IMR-90 (cell line): ENCODE measurements around the gene ZDHHC14. TPM values are rescaled to one million over a fixed set of nuclear protein-coding genes. Genes with fewer than 3 reads are reported as not detected.
A peak's percentile ranks its signal among the peaks of the same experiment; 100 is the strongest.

Source experiments
- ATAC-seq: fragments of 200-7000 bp; cut with Tn5 transposase; 2 replicates; pipeline ENCODE4 v1.9.1; 2020; ENCODE audit warnings: low read depth, mild to moderate bottlenecking, moderate library complexity
- BruUV-seq: library from RNA; stranded (reverse); fragments of 400-500 nt; replicated peaks from 2 replicates; lab custom pipeline; 2021; lab: Mats Ljungman, UMichigan
- CTCF ChIA-PET: fragments of 300-600 bp; formaldehyde crosslinking; extraction: SDS; loops from one replicate; lab custom pipeline; 2021; ENCODE audit warnings: antibody characterized with exemption; lab: Yijun Ruan, JAX
- POLR2A ChIA-PET: fragments of 300-600 bp; sonication (Branson Sonifier 250); formaldehyde crosslinking; loops from one replicate; lab custom pipeline; 2022; ENCODE audit warnings: antibody characterized with exemption; ENCODE audit not compliant: unreplicated experiment; lab: Charles Lee
- DNase-seq: peaks from one replicate; pipeline ENCODE4 v3.0.0; 2013
- H2AFZ ChIP-seq: replicated peaks from 2 replicates; pipeline ENCODE3; 2013; ENCODE audit warnings: low read length, mild to moderate bottlenecking; ENCODE audit not compliant: poor library complexity
- H2AK5ac ChIP-seq: 2 replicates; pipeline ENCODE4 v1.6.1; 2013; ENCODE audit warnings: low read depth, low read length, inconsistent platforms
- H2AK9ac ChIP-seq: replicated peaks from 2 replicates; pipeline ENCODE3; 2013; ENCODE audit warnings: mild to moderate bottlenecking, low read depth, low read length, moderate library complexity; ENCODE audit not compliant: poor library complexity
- H2BK120ac ChIP-seq: 2 replicates; pipeline ENCODE4 v1.6.1; 2013; ENCODE audit warnings: low read depth, low read length, inconsistent platforms
- H2BK15ac ChIP-seq: 3 replicates; pipeline ENCODE4 v1.6.1; 2013; ENCODE audit warnings: low read depth, low read length, inconsistent platforms
- H2BK20ac ChIP-seq: 2 replicates; pipeline ENCODE4 v1.6.1; 2013; ENCODE audit warnings: low read depth, mild to moderate bottlenecking, inconsistent platforms, low read length, moderate library complexity
- H2BK5ac ChIP-seq: 2 replicates; pipeline ENCODE4 v1.6.1; 2013; ENCODE audit warnings: mild to moderate bottlenecking, low read depth, low read length, inconsistent platforms; ENCODE audit not compliant: poor library complexity, severe bottlenecking
- H3K14ac ChIP-seq: replicated peaks from 2 replicates; pipeline ENCODE4 v1.6.1; 2013; ENCODE audit warnings: low read depth, low read length, inconsistent platforms
- H3K18ac ChIP-seq: 2 replicates; pipeline ENCODE4 v1.6.1; 2013; ENCODE audit warnings: low read depth, low read length, control low read depth
- H3K23ac ChIP-seq: 2 replicates; pipeline ENCODE4 v1.6.1; 2013; ENCODE audit warnings: low read depth, low read length, inconsistent platforms
- H3K27ac ChIP-seq: 2 replicates; pipeline ENCODE4 v1.5.1; 2013; ENCODE audit warnings: mild to moderate bottlenecking, control low read depth, low read length; ENCODE audit not compliant: insufficient read depth
- H3K27me3 ChIP-seq: 2 replicates; pipeline ENCODE4 v1.6.1; 2013; ENCODE audit warnings: low read length; ENCODE audit not compliant: control insufficient read depth, insufficient read depth
- H3K36me3 ChIP-seq: 2 replicates; pipeline ENCODE4 v1.6.1; 2013; ENCODE audit warnings: low read length, mixed read lengths; ENCODE audit not compliant: control insufficient read depth, insufficient read depth
- H3K4ac ChIP-seq: 2 replicates; pipeline ENCODE4 v1.6.1; 2013; ENCODE audit warnings: low read depth, low read length, inconsistent platforms
- H3K4me1 ChIP-seq: 2 replicates; pipeline ENCODE4 v1.6.1; 2013; ENCODE audit warnings: low read length, mixed read lengths; ENCODE audit not compliant: control insufficient read depth, insufficient read depth
- H3K4me2 ChIP-seq: 2 replicates; pipeline ENCODE4 v1.6.1; 2013; ENCODE audit warnings: low read depth, mild to moderate bottlenecking, control low read depth, low read length, moderate library complexity
- H3K4me3 ChIP-seq: 2 replicates; pipeline ENCODE4 v1.5.1; 2013; ENCODE audit warnings: low read depth, mild to moderate bottlenecking, control low read depth, low read length, moderate library complexity; ENCODE audit not compliant: insufficient read depth
- H3K56ac ChIP-seq: 2 replicates; pipeline ENCODE4 v1.6.1; 2013; ENCODE audit warnings: low read length, inconsistent platforms; ENCODE audit not compliant: insufficient read depth; ENCODE audit errors: extremely low read depth
- H3K79me1 ChIP-seq, 2 experiments: 2 replicates each; pipeline ENCODE4 v1.6.1; 2013; ENCODE audit warnings: low read length in 2 of 2, inconsistent platforms in 1 of 2, low read depth in 1 of 2
- H3K9ac ChIP-seq: 2 replicates; pipeline ENCODE4 v1.6.1; 2013; ENCODE audit warnings: low read depth, low read length, control low read depth
- H3K9me1 ChIP-seq: 2 replicates; pipeline ENCODE4 v1.6.1; 2013; ENCODE audit warnings: low read length, inconsistent platforms; ENCODE audit not compliant: insufficient read depth
- H3K9me3 ChIP-seq: 2 replicates; pipeline ENCODE4 v1.6.1; 2013; ENCODE audit warnings: low read length; ENCODE audit not compliant: control insufficient read depth, insufficient read depth
- H4K20me1 ChIP-seq: 2 replicates; pipeline ENCODE4 v1.6.1; 2013; ENCODE audit warnings: low read length, inconsistent platforms; ENCODE audit not compliant: insufficient read depth
- H4K5ac ChIP-seq: 2 replicates; pipeline ENCODE4 v1.6.1; 2013; ENCODE audit warnings: mild to moderate bottlenecking, low read depth, low read length, control low read depth
- H4K8ac ChIP-seq, 2 experiments: 2 replicates each; pipeline ENCODE4 v1.6.1; 2013; ENCODE audit warnings: low read depth in 2 of 2, low read length in 2 of 2, control low read depth in 1 of 2, inconsistent platforms in 1 of 2
- H4K91ac ChIP-seq: 2 replicates; pipeline ENCODE4 v1.6.1; 2013; ENCODE audit warnings: low read depth, low read length, inconsistent platforms; ENCODE audit not compliant: insufficient read depth
- BHLHE40 ChIP-seq: fragments of 150-350 bp; IDR thresholded peaks from 2 replicates; pipeline ENCODE4 v1.6.1; 2016; ENCODE audit warnings: mild to moderate bottlenecking, low read depth, low read length
- CEBPB ChIP-seq: IDR thresholded peaks from 2 replicates; pipeline ENCODE4 v1.6.1; 2012; ENCODE audit warnings: low read depth, low read length, improper control_type of control experiment
- CHD1 ChIP-seq: IDR thresholded peaks from 2 replicates; pipeline ENCODE4 v1.6.1; 2012; ENCODE audit warnings: low read depth, low read length, improper control_type of control experiment
- CTCF ChIP-seq: conservative IDR thresholded peaks from 2 replicates; pipeline ENCODE4 v1.5.1; 2012; ENCODE audit warnings: mild to moderate bottlenecking, low read depth, low read length, improper control_type of control experiment
- ELK1 ChIP-seq: fragments of 150-350 bp; IDR thresholded peaks from 2 replicates; pipeline ENCODE4 v1.6.1; 2016; ENCODE audit warnings: low read depth, mild to moderate bottlenecking, low read length, moderate library complexity, borderline replicate concordance
- FOS ChIP-seq: fragments of 150-350 bp; IDR thresholded peaks from 2 replicates; pipeline ENCODE4 v1.6.1; 2016; ENCODE audit warnings: low read depth, low read length
- MAFK ChIP-seq: IDR thresholded peaks from 2 replicates; pipeline ENCODE4 v1.6.1; 2012; ENCODE audit warnings: low read depth, low read length, improper control_type of control experiment
- MAZ ChIP-seq: IDR thresholded peaks from 2 replicates; pipeline ENCODE4 v1.6.1; 2012; ENCODE audit warnings: low read depth, mild to moderate bottlenecking, low read length, improper control_type of control experiment, moderate library complexity, borderline replicate concordance
- MXI1 ChIP-seq: IDR thresholded peaks from 2 replicates; pipeline ENCODE4 v1.6.1; 2012; ENCODE audit warnings: low read depth, mild to moderate bottlenecking, low read length, moderate library complexity, borderline replicate concordance
- NFE2L2 ChIP-seq: fragments of 150-350 bp; IDR thresholded peaks from 2 replicates; pipeline ENCODE4 v1.6.1; 2016; ENCODE audit warnings: low read depth, mild to moderate bottlenecking, low read length
- POLR2A ChIP-seq: IDR thresholded peaks from 2 replicates; pipeline ENCODE4 v1.6.1; 2012; ENCODE audit warnings: mild to moderate bottlenecking, low read depth, low read length
- RAD21 ChIP-seq: IDR thresholded peaks from 2 replicates; pipeline ENCODE4 v1.6.1; 2012; ENCODE audit warnings: low read length, improper control_type of control experiment
- RCOR1 ChIP-seq: IDR thresholded peaks from 2 replicates; pipeline ENCODE4 v1.6.1; 2012; ENCODE audit warnings: mild to moderate bottlenecking, low read length, improper control_type of control experiment; ENCODE audit not compliant: insufficient replicate concordance
- RFX5 ChIP-seq: IDR thresholded peaks from 2 replicates; pipeline ENCODE4 v1.8.0; 2012; ENCODE audit warnings: low read depth, mild to moderate bottlenecking, low read length, moderate library complexity
- SMC3 ChIP-seq: fragments of 150-350 bp; IDR thresholded peaks from 2 replicates; pipeline ENCODE4 v1.6.1; 2016; ENCODE audit warnings: low read depth, mild to moderate bottlenecking, antibody characterized with exemption, low read length, moderate library complexity
- USF2 ChIP-seq: fragments of 150-350 bp; IDR thresholded peaks from 2 replicates; pipeline ENCODE4 v1.6.1; 2017; ENCODE audit warnings: mild to moderate bottlenecking, antibody characterized with exemption, low read length, low read depth
- WGBS, 2 experiments: methylation state at CpG; one replicate each; pipeline versions ENCODE4 v1.1.5 to v1.1.7; 2013; ENCODE audit warnings: missing lambda C conversion rate in 2 of 2; ENCODE audit not compliant: insufficient read length in 1 of 2; ENCODE audit errors: extremely low coverage in 2 of 2; 5-methylcytosine and 5-hydroxymethylcytosine counted together
- dilution Hi-C: fragments of 300-500 bp; cut with HindIII; formaldehyde crosslinking; loops from one replicate; pipeline ENCODE4 v1.14.3; 2018; ENCODE audit warnings: low sequenced_read_pairs; ENCODE audit not compliant: unreplicated experiment
- in situ Hi-C: fragments of 300-500 bp; cut with MboI; formaldehyde crosslinking; loops from 3 replicates; pipeline ENCODE4 v1.14.3; 2019; ENCODE audit warnings: low sequenced_read_pairs, inconsistent platforms, mixed read lengths
- intact Hi-C: fragments of 100-400 bp; cut with micrococcal nuclease; formaldehyde crosslinking; loops from 2 replicates; pipeline ENCODE4 v1.10.0; 2022
- polyA plus RNA-seq, 3 experiments: library from polyadenylated mRNA; depleted of rRNA; stranded (reverse); fragments of >200 nt; gene quantifications; 2 replicates each; pipeline ENCODE4 v1.2.3, GENCODE V29; 2012; ENCODE audit warnings: low replicate concordance in 1 of 3
- total RNA-seq: library from RNA; depleted of rRNA; stranded (reverse); fragments of >200 nt; gene quantifications from 2 replicates; pipeline ENCODE4 v1.2.3, GENCODE V29; 2012

The ZDHHC14 gene
- total and polyA plus RNA-seq, 2 of the 4 experiments (the other 2 are of a cell fraction): 0.90 to 2.0 TPM

- Histone ChIP-seq H3K27ac (no peak overlapping the region), H3K56ac (no peak overlapping the region), H3K9me1 (peaks cover 6% of the 10 kb centered on the region; the same call in 1 of the 2 replicates), H3K79me1 (no peaks in the 10 kb centered on the region), H3K14ac (no peak overlapping the region), H2AFZ (peak overlapping the region; percentile 3), H2BK20ac (no peak overlapping the region), H3K23ac (no peak overlapping the region), H2BK5ac (no peak overlapping the region), H3K36me3 (no peaks in the 10 kb centered on the region), H2BK120ac (no peak overlapping the region), H3K9me3 (no peaks in the 10 kb centered on the region), H4K5ac (no peak overlapping the region), H3K4ac (no peak overlapping the region), H4K91ac (no peak overlapping the region), H2AK5ac (no peak overlapping the region), H2BK15ac (no peak overlapping the region), H3K18ac (no peak overlapping the region), H3K4me2 (no peak overlapping the region), H2AK9ac (no peak overlapping the region), H3K27me3 (no peaks in the 10 kb centered on the region), H4K8ac (no peak overlapping the region), H3K9ac (no peak overlapping the region), H3K4me1 (no peaks in the 10 kb centered on the region), H4K20me1 (no peaks in the 10 kb centered on the region), H3K4me3 (no peak overlapping the region)
- BruUV-seq: no TSS peak
- CTCF ChIA-PET: no interaction called here
- in situ Hi-C loops (no loop called here), intact Hi-C loops (no loop called here), dilution Hi-C loops (no loop called here)
- 83% methylated on average over 3 of the region's 21 CpGs; no CpG with 5 or more reads in 1 of the 2 experiments for WGBS, 2 experiments
- POLR2A ChIA-PET: no interaction called here
- no peak for TF ChIP-seq RCOR1
- no peak for TF ChIP-seq MAZ
- no peak for TF ChIP-seq MXI1
- no peak for TF ChIP-seq POLR2A
- no peak for TF ChIP-seq BHLHE40
- no peak for TF ChIP-seq CEBPB
- no peak for TF ChIP-seq FOS
- TF ChIP-seq SMC3: no peak
- no peak for TF ChIP-seq RAD21
- no peak for TF ChIP-seq NFE2L2
- no peak for TF ChIP-seq CTCF
- TF ChIP-seq USF2: no peak
- no peak for TF ChIP-seq ELK1
- TF ChIP-seq RFX5: no peak
- no peak for TF ChIP-seq CHD1
- no peak for TF ChIP-seq MAFK
- DNase-seq (peak; percentile 7), ATAC-seq (no peak)
Measured at GRCh38 chr6:157428427-157429202, 47.6 kb downstream of the ZDHHC14 start.
